Cortex of kidney (tissue), 1 donor: ENCODE results near the gene AOC1.

Experiments used
- DNase-seq: peaks from one replicate; lab custom pipeline; 2025; lab: John Stamatoyannopoulos, UW

The AOC1 gene

DNA sequence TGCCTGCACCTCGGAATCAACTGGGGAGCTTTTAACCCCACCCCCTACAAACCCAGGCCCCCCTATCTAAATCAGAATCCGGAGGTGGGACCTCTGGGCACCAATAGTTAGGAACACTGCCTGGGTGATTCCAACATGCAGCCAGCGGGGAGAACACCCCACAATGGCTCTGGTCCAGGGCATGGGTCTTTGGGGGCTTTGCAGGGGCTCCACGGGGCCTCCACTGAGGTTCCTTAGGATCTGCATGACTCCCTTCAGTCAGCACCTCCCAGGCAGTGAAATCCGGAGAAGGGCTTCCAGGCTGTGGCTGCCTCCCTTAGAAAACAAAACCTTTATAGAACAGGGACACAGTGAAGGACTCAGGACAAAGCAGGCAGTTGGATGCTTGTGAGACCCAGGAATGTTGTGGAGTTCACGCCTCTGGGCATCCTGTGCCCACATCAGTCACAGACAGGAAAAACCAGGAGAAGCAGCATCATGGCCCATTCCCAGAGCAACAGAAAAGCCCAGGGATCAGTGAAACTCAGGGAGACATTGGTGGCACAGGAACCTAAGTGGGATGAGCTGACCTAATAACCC is 16.5 kb upstream of the AOC1 start:
- DNase-seq = no peak

DNA sequence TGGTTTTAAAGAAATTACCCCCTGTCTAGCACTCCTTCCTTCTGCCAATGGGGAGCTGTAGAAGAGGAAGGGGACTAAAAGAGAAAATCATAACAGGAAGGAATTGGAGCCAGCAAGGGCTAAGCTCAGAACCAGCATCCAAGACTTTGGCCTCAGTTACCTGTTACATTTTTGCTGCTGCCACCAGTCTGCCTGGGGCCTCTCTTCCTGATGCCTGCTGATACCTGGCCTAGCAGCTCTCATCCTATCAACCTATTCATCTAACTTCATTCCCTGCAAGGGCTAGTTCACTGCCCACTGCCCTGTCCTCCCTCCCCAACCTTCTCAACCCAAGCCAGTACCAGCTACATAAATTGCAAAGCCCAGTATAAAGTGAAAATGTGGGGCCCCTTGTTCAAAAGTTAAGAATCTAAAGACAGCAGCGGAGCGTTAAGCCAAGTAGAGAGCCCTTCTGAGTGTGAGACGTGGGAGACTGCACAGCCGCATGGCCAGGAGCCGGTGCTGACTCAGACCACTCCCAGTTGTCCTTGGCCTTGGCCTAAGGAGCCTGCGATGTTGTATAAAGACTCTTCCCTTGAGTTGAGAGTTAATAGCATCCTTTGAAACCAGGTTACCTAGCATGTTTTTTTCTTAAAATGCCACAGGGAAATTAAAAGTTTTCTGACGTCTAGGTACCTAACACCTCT is 13.2 kb upstream of the AOC1 start:
- no peak for DNase-seq

DNA sequence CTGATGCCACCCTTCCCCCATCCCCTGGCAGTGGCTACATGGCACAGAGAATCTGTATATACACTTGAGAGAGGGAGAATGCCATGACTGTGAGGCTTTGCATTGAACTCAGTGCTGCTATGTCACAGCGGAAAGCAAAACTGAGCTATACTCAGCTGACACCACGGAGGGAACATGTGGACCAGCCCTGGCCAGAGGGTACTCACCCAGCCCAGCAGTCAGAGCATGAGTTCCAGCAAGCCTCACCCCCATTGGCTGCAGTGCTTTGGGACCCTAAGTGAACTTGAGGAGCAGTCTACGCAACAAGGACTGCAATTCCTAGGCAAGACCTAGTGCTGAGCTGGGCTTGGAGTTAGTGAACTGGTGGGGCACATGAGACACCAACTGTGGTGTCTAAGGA is 10.3 kb upstream of the AOC1 start:
- DNase-seq = no peak

DNA sequence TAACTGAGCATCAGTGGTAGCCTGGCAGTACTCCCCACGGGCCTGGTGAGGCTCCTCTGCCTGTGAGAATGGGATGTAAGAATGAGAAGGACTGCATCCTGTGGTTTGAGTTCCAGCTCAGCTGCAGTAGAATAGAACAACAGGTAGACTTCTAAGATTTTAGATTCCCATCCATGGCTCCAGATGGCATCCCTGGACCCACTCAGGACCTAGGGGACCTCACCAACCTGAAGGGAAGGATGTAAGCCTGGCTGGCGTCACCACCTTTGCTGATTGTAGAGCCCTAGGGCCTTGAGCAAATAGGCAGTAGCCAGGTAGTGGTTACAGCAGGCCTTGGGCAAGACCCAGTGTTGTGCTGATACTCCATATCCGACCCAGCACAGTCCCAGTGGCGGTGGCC is 9.6 kb upstream of the AOC1 start:
- no peak for DNase-seq

DNA sequence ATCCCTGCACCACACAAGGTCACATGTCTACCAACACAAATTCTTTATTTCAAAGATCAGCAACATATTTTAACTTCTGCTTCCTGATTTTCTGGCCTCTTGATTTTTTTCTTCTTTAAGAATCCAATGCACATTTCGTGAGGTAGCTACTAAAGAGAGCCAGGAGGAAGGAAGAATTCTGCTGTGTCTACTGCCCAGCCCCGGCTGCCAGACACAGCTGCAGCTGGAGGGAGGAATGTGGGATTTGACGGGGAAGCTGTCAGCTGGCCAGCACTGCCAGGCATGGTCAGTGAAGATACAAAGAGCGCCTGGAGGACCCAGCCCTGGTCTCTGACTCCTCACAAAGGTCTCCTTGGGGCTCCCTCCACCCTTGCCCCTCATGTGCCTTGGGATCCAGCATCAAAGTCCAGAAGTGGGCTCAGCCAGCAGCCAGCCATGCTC is 6.9 kb upstream of the AOC1 start:
- no peak for DNase-seq

DNA sequence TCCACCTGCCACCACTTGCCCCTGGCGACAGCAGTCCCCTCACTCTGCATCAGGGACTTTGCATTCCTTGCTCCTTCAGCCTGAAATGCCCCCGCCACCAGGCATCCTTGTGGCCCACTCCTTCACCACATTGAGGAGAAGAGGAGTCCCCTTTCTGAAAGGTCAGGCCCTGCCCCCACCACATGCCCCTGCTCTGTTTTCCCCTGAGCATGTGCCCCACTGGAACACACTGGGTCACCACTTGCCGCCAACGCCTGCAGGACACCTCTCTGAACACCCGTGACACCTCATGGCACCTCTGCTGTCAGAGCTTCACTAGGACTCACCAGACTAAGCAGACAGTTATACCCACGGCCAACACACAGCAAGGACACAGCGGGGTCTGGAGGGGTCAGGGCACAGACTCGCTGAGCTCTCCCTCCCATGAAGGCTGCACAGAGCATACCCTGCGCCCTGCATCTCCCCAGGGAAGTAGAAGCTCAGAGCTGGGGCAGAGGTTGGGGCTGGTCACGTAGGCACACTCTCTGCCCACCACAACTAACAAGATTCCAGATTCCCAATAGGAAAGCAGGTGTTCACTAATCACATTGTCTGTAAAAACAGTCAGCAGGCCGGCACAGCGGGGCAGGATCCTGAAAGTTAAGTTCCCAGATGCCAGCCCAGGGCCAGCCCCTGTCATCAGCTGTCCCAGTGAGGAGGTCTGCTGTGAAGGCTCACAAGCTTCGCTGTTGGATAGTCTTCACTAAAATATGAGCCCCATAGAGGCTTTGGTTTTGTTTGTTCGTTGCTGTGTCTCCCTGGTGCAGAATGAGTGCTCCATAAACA is 5.8 kb upstream of the AOC1 start:
- DNase-seq = no peak

DNA sequence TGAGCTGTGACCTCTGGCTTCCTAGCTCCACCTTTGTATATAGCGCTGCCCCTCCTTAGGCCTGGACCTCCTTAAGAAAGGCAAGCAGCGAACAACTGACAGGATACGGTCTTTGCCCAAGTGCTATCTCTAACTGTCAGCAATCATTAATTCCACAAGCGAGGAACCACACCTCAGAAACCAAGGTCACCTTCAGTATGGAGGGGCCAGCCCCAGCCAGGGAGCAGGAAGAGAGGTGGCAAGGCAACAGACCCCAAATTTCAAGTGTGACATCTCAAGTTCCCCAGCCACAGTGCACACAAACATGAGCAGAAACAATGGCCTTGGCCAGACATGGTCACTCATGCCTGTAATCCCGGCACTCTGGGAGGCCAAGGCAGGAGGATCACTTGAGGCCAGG is 4.8 kb upstream of the AOC1 start:
- no peak for DNase-seq

DNA sequence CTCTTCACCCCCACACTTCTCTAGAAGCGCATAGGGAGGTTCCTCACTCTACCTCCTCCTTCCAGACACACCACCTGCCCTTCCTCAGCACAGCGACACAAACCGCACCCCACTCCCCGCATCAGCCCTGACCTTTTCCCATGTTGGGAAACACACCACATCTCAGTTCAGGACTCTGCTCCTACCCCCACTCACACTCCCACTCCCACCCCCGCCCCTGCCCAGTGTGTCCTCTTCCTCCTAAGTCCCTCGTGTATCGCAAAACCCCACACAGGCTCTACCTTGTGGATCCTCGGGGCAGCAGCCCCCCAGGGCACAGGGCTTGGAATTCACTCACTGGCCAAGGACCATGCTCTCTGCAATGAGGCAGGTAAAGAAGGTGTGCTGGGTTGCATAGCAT is 4.2 kb upstream of the AOC1 start:
- no peak for DNase-seq

DNA sequence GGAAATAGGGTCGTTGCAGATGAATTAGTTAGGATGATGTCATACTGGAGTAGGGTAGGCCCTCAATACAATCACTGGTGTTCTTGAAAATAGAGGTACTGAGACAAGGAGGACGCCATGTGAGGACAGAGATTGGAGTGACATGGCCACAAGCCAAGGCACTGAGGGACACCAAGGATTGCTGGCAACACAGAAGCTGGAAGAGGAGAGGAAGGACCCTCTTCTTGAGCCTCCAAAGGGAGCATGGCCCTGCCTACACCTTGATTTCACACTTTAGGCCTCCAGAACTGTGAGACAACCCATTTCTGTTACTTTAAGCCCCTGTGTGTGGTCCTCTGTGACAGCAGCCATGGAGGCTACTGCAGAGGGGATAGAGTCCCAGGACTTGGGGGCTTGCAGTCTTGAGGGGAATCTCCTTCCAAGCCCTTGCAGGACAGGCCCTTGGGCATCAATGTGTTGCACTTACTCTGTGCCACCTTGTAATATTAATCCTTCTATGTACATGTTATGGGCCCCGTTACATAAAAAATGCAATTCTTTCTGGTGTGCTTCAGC is 3.7 kb upstream of the AOC1 start:
- DNase-seq = no peak

DNA sequence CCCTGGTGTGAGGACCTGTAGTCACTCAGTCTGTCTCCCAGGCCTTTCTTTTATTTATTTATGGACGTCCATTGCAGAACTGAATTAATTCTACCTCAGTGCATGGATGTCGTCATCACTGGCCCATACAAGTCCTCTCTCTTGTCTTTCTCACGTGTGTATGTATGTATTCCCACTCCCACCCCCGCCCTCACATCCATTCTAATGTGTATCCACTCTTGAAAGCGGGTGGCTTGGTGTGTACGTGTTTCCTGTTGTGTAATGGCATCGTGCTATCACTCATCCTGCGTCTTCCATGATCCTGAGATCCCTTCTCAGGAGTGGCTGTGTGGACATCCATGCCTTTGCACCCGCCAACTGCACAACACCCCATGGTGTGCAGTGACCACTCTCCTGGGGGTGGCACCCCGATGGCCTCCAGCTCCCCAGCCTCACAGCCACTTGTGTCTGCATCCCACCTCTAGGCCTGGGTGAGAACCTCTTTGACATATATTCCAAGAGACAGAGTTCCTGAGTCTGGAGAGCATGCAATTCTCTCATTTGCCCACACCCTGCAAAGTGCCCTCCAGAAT is 3.0 kb upstream of the AOC1 start:
- DNase-seq = no peak

DNA sequence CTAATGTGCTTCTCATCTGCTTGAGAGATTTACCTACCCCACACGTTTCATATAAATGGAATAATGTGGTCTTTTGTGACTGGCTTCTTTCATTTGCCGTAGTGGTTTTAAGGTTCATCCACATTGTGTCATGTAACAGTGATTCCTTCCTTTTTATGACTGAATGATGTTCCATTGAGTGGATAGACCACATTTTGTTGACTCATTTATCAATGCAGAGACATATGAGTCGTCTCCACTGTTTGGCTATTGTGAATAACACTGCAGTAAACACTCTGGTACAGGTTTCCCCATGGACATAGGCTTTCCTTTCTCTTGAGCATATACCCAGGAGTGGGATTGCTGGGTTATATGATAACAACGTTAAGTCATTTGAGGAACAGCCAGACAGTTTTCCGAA is 2.0 kb upstream of the AOC1 start:
- no peak for DNase-seq

DNA sequence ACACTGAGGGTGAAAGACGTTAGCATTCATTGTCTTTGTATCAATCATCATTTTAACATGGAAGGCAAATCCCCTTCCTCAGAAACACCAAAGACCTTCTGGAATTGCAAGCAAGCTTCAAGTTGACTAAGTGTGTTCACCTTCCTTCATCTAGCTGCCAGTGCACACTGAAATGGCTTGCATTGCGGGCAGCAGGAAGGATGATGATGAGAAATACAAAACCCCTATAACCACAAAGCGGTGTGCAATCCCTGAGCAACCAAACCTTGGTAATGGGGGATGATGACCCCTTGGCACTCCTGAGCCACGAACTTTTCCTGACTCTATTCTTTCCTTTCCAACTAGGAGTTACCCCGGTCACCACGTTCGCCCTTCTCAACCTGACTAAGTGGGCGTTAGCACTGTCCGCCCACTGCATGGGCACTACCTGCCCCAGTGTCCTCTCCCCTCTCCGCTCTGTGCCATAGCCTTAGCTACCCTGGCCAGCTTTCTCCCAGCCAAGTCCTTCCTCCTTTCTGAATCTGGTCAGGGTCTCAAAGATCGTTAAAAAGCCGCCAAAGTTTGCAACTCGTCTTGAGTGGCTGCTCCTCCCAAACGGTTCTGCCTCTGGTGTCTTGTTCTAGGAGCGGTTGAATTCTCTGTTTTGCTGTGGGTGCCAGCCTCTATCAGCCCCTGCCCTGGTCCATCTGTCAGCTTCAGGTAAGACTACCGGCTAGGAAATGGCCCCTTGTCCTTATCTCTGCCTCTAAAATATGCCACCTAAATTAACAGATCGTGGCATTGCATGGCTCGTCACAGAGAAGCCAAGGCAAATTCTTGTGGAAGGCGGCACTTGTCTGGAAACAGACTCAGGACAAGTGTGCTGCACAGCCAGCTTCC is 586 bp upstream of the AOC1 start:
- no peak for DNase-seq

DNA sequence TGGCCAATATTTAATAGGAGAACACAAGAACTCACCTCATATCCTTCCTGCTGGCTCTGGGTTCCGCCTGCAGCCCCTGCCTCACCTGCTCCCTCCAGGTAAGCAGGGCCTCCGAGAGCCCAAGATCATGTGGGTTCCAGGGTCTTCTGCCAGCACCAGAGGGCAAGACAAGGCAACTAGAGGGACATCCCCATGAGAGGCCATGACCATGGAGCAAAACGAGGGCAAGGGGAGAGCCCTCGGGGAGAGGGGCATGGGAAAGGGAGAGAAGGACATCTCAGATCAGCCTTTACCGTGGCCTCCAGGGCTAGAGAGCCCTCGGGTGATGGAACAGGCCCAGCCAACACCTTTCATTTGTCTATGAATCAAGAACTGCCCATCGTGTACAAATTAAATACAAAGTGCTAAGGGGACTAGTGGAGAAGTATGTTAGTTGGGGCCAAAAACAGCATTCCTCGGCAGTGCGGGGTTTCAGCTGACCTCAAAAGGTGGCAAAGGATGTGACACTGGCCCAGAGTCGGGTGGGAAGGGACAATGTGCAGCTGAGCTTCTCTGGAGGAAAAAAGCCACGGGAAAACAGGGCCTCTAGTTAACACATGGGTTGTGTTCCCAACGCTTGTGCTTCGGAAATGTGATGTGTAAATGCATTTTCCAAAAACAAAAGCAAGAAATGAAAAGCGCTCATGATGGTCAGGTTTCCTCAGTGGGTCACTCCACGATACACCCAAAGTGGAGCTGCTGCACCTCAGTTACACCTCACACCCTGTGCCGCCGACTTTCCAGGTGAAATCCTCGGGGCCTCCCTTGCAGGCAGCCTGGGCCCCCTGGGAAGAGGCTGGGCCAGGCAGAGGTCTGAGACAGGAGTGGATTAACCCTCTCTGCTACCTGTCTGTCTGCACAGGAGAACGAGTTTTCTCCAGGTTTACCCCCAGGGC is 2.0 kb downstream of the AOC1 start:
- no peak for DNase-seq

DNA sequence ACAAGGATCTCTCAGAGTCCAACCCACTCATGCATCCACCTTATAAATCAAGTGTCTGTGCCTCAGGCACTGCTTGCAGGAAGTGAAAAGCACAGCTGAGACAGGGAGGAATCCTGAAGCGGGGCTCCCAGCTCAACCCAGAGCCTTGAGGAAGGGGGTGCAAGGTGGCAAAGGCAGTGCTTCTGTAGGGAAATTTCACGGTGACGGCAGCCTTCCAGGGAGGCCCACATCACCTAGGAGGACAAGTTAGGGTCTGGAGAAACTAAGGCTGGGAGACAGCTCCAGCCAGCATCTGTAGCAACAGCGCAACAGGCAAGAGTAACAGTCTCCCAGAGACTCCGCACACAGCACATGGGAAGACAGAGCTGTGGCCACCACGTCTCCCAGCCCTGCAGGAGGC is 2.7 kb downstream of the AOC1 start:
- no peak for DNase-seq

DNA sequence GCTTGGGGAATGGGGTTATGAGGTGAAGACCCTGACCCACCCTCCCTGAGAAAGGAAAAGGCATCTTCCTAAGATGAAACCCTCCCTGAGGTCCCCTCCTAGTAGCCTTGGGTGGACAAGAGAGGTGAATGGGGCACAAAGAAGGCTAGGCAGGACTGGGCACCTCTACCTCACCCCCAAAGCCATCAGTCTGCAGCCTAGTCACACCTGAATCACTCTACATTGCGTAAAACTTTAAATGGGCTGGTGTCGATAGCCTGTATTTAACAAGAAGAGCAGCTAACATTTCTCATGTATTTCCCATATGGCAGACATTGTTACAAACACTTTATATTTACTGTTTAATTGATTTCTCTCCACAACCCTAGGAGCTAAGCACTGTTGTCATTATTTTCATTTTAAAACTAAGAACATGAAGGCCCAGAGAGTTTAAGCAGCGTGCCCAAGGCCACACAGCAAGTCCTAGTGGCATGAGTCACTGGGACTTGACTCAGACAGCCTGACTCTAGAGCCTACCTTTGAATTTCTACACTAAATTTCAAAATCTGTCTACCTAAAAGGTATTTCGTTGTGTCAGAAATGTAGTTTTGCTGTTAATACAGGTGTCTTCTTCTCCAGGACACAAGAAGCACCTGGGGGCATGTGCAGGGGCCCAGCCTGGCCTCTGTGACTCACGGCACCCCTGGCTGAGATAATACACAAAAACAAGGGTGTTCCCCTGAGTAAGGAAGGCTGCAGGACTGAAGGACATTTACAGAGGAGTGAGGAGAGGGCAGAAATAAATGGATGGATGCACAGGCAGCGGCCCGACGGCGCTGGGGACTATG is 3.4 kb downstream of the AOC1 start:
- DNase-seq = no peak

DNA sequence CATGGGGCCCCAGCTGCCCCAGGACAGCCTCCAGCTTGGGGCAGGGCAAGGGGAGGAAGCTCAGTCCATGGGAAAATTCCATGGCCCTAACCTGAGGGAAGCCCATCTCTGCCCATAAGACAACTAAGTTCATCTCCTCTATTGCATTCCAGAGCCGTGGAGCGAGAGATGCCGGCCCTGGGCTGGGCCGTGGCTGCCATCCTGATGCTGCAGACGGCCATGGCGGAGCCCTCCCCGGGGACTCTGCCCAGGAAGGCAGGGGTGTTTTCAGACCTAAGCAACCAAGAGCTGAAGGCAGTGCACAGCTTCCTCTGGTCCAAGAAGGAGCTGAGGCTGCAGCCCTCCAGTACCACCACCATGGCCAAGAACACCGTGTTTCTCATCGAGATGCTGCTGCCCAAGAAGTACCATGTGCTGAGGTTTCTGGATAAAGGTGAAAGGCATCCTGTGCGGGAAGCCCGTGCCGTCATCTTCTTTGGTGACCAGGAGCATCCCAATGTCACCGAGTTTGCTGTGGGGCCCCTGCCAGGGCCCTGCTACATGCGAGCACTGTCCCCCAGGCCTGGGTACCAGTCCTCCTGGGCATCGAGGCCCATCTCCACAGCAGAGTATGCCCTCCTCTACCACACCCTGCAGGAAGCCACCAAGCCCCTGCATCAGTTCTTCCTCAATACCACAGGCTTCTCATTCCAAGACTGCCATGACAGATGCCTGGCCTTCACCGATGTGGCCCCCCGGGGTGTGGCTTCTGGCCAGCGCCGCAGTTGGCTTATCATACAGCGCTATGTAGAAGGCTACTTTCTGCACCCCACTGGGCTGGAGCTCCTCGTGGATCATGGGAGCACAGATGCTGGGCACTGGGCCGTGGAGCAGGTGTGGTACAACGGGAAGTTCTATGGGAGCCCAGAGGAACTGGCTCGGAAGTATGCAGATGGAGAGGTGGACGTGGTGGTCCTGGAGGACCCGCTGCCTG is 4.3 kb downstream of the AOC1 start:
- no peak for DNase-seq

DNA sequence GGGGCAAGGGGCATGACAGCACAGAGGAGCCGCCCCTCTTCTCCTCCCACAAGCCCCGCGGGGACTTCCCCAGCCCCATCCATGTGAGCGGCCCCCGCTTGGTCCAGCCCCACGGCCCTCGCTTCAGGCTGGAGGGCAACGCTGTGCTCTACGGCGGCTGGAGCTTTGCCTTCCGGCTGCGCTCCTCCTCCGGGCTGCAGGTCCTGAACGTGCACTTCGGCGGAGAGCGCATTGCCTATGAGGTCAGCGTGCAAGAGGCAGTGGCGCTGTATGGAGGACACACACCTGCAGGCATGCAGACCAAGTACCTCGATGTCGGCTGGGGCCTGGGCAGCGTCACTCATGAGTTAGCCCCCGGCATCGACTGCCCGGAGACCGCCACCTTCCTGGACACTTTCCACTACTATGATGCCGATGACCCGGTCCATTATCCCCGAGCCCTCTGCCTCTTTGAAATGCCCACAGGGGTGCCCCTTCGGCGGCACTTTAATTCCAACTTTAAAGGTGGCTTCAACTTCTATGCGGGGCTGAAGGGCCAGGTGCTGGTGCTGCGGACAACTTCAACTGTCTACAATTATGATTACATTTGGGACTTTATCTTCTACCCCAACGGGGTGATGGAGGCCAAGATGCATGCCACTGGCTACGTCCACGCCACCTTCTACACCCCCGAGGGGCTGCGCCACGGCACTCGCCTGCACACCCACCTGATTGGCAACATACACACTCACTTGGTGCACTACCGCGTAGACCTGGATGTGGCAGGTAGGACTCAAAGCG is 5.1 kb downstream of the AOC1 start:
- no peak for DNase-seq
